Prostate gland (tissue), 2 donors: ENCODE data around the gene SLIT3. TPM values are rescaled to one million over a fixed set of nuclear protein-coding genes. Genes with fewer than 3 reads are reported as not detected.

ENCODE experiments used
- DNase-seq: peaks from one replicate; pipeline ENCODE4 v3.0.0-alpha.2; 2019; ENCODE audit warnings: low spot score
- H3K27ac ChIP-seq, 2 donors: fragments of 200-600 bp; sonication (generic); 2 replicates each; pipeline ENCODE4 v1.5.1; 2017 to 2019
- H3K27me3 ChIP-seq: fragments of 200-600 bp; sonication (generic); replicated peaks from 2 replicates; pipeline ENCODE4 v1.5.1; 2019; ENCODE audit not compliant: insufficient read depth
- H3K36me3 ChIP-seq, 2 donors: fragments of 200-600 bp; sonication (generic); 1 replicate in 1 of 2; 2 replicates in 1 of 2; pipeline versions ENCODE4 v1.5.1 to v1.8.1; 2017 to 2019
- H3K4me1 ChIP-seq: fragments of 200-600 bp; sonication (generic); replicated peaks from 2 replicates; pipeline ENCODE4 v1.5.1; 2019
- H3K4me3 ChIP-seq, 2 donors: fragments of 200-600 bp; sonication (generic); 2 replicates each; pipeline ENCODE4 v1.5.1; 2017 to 2019
- H3K9me3 ChIP-seq: fragments of 200-600 bp; sonication (generic); 2 replicates; pipeline ENCODE4 v1.5.1; 2017
- CTCF ChIP-seq, 4 experiments: fragments of 200-600 bp in 2 of 4; fragments of 450-650 bp in 2 of 4; sonication (generic) in 2 of 4; IDR thresholded peaks; 1 replicate in 3 of 4; 2 replicates in 1 of 4; pipeline ENCODE4 v1.5.1; 2016 to 2019; ENCODE audit warnings: antibody characterized with exemption in 4 of 4, mild to moderate bottlenecking in 2 of 4, moderate library complexity in 2 of 4
- POLR2A ChIP-seq: fragments of 450-650 bp; IDR thresholded peaks from one replicate; pipeline ENCODE4 v1.6.1; 2016; ENCODE audit warnings: antibody characterized with exemption, mild to moderate bottlenecking
- POLR2AphosphoS5 ChIP-seq: sonication (generic); formaldehyde crosslinking; IDR thresholded peaks from one replicate; pipeline ENCODE4 v1.6.1; 2017; ENCODE audit warnings: antibody characterized with exemption
- WGBS: methylation state at CpG from one replicate; pipeline ENCODE4 v1.1.5; 2018; 5-methylcytosine and 5-hydroxymethylcytosine counted together
- intact Hi-C: fragments of 100-400 bp; cut with DNase I; formaldehyde crosslinking; loops from one replicate; pipeline ENCODE4 v1.14.2; 2022
- total RNA-seq, 2 donors: library from RNA; depleted of rRNA; stranded (reverse); fragments of >200 nt; gene quantifications; one replicate each; pipeline ENCODE4 v1.1.0, GENCODE V29; 2016

Gene SLIT3
- total RNA-seq, 2 donors from 2014 or later, result 8.3 TPM

- Histone ChIP-seq H3K4me3 (no peak overlapping the region), H3K27ac (no peak overlapping the region), H3K4me1 (no peaks in the 10 kb centered on the region), H3K9me3 (no peaks in the 10 kb centered on the region), H3K27me3 (peaks cover 3% of the 10 kb centered on the region), H3K36me3 (no peaks in the 10 kb centered on the region)
- DNase-seq, result no peak
- TF ChIP-seq CTCF (IDR thresholded peaks at IDR 0.05) (no peak), POLR2AphosphoS5 (no peak), POLR2A (no peak)
- intact Hi-C loops, result no loop called here
Measured at GRCh38 chr5:169341556-169341955, 40.6 kb upstream of the SLIT3 start.

GRCh38 chr5:169339869-169340268, 38.9 kb upstream of the SLIT3 start:
- intact Hi-C loops, result no loop called here
- WGBS, result 98% methylated on average over 2 of the region's 2 CpGs
- TF ChIP-seq POLR2A (no peak), POLR2AphosphoS5 (no peak), CTCF (IDR thresholded peaks at IDR 0.05) (no peak)
- Histone ChIP-seq H3K36me3 (no peaks in the 10 kb centered on the region), H3K4me1 (no peaks in the 10 kb centered on the region), H3K9me3 (no peaks in the 10 kb centered on the region), H3K27me3 (peaks cover 3% of the 10 kb centered on the region), H3K27ac (no peak overlapping the region), H3K4me3 (no peak overlapping the region)
- no peak for DNase-seq

- H3K27ac ChIP-seq, result no peak overlapping the region
- TF ChIP-seq POLR2AphosphoS5 (no peak), POLR2A (no peak), CTCF (IDR thresholded peaks at IDR 0.05) (no peak)
- intact Hi-C loops, result no loop called here
- H3K4me3 ChIP-seq, result no peak overlapping the region
- no peaks in the 10 kb centered on the region for H3K27me3 ChIP-seq
- no peaks in the 10 kb centered on the region for H3K4me1 ChIP-seq
- no peak for DNase-seq
- no peaks in the 10 kb centered on the region for H3K9me3 ChIP-seq
- 56% methylated on average over 2 of the region's 2 CpGs for whole genome bisulfite sequencing
- H3K36me3 ChIP-seq, result no peaks in the 10 kb centered on the region
Measured at GRCh38 chr5:169336242-169336641, 35.3 kb upstream of the SLIT3 start.

- Histone ChIP-seq H3K4me1 (no peaks in the 10 kb centered on the region), H3K36me3 (no peaks in the 10 kb centered on the region), H3K4me3 (no peak overlapping the region), H3K9me3 (no peaks in the 10 kb centered on the region), H3K27ac (no peak overlapping the region), H3K27me3 (no peaks in the 10 kb centered on the region)
- DNase-seq, result no peak
- intact Hi-C loops, result no loop called here
- TF ChIP-seq CTCF (IDR thresholded peaks at IDR 0.05) (no peak), POLR2A (no peak), POLR2AphosphoS5 (no peak)
- 79% methylated on average over 2 of the region's 2 CpGs for WGBS
Measured at GRCh38 chr5:169335806-169336205, 34.9 kb upstream of the SLIT3 start.

- Histone ChIP-seq H3K27ac (no peak overlapping the region), H3K36me3 (no peaks in the 10 kb centered on the region), H3K4me1 (no peaks in the 10 kb centered on the region), H3K4me3 (no peak overlapping the region), H3K27me3 (no peaks in the 10 kb centered on the region), H3K9me3 (no peaks in the 10 kb centered on the region)
- intact Hi-C loops, result no loop called here
- TF ChIP-seq POLR2AphosphoS5, result no peak
- no peak for TF ChIP-seq POLR2A
- TF ChIP-seq CTCF (IDR thresholded peaks at IDR 0.05), result no peak
- DNase-seq, result no peak
- 58% methylated on average over 6 of the region's 6 CpGs for WGBS
Measured at GRCh38 chr5:169333518-169333917, 32.6 kb upstream of the SLIT3 start.
